ENCODE results near the gene SLC25A47.

SLC25A47 gene

GRCh38 chr14:100302616-100303015 is 20.5 kb upstream of the SLC25A47 start:
- H3K4me1 ChIP-seq (ENCODE audit: insufficient read depth, low read length, severe bottlenecking): peaks cover 25% of the 10 kb centered on the region
- no peaks in the 10 kb centered on the region for H3K79me2 ChIP-seq (ENCODE audit: insufficient read depth, low read length)
- no peaks in the 10 kb centered on the region for H3F3A ChIP-seq (ENCODE audit: insufficient read depth, low read length)
- H3K9me3 ChIP-seq (ENCODE audit: low read length): no peaks in the 10 kb centered on the region
- H3K27me3 ChIP-seq (ENCODE audit: insufficient read depth, low read length): peaks cover 10% of the 10 kb centered on the region; the same call in 1 of the 2 replicates
- TF ChIP-seq CTCF (IDR thresholded peaks at IDR 0.05; ENCODE audit: low read length) (no peak), EZH2 (IDR thresholded peaks at IDR 0.05; ENCODE audit: borderline replicate concordance, low read length) (no peak)
- H4K20me1 ChIP-seq (ENCODE audit: insufficient read depth, low read length): no peaks in the 10 kb centered on the region
- H3K36me3 ChIP-seq (ENCODE audit: insufficient read depth, low read length): no peaks in the 10 kb centered on the region
- no peaks in the 10 kb centered on the region for H3K9me2 ChIP-seq (ENCODE audit: low read depth, low read length)
- H2AFZ ChIP-seq (ENCODE audit: low read length): no peak overlapping the region
- no peak overlapping the region for H3K4me3 ChIP-seq (ENCODE audit: low read depth, low read length, poor library complexity, severe bottlenecking)
- no peak overlapping the region for H3K27ac ChIP-seq (ENCODE audit: low read depth, low read length, poor library complexity, severe bottlenecking)
- no peak overlapping the region for H3K4me2 ChIP-seq (ENCODE audit: low read length)
- H3K9ac ChIP-seq (ENCODE audit: low read length): no peak overlapping the region

DNA sequence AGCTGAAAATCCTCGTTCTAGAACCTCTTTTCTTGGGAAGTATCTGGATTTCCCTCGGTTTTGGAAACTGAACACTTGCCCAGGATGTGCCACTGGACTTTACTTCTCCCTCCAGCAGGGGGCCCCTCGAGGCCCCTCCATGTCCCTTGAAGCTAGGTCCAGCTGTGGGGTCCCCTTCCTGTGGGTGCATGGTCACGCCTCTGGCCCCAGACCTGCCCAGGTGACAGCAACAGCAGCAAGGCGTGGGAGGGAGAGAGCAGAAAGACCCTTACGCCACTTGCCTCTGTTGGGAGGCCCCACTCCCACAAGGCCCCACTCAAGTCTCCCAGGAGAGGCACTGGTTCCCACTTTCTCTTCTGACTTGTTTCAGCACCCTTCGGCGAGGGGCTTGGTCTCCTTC is 20.0 kb upstream of the SLC25A47 start:
- H4K20me1 ChIP-seq (ENCODE audit: insufficient read depth, low read length): no peaks in the 10 kb centered on the region

DNA sequence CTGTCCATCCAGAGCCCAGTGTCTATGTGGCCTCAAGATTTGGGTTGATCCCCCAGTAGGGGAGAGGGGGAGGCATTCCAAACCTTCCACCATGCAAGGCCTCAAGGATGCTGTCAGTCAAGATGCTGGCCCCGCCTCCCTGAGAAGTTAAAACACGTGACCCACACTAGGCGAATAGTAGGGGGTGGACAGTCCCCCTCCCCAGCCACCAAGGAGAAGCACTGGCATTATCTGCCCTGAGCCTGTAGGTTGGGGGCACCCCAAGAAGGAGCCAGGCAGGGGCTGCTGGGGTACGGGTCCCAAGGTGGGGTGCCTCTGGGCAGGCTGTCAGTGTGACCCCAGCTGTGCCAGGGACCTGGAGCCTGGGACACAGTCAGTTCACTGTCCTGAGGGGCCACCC is 19.2 kb upstream of the SLC25A47 start:
- Histone ChIP-seq H2AFZ (ENCODE audit: low read length) (no peak overlapping the region), H3K9me3 (ENCODE audit: low read length) (no peaks in the 10 kb centered on the region), H3K4me2 (ENCODE audit: low read length) (no peak overlapping the region), H3K9me2 (ENCODE audit: low read depth, low read length) (no peaks in the 10 kb centered on the region), H3K4me1 (ENCODE audit: insufficient read depth, low read length, severe bottlenecking) (peaks cover 20% of the 10 kb centered on the region), H3K9ac (ENCODE audit: low read length) (no peak overlapping the region), H3F3A (ENCODE audit: insufficient read depth, low read length) (no peaks in the 10 kb centered on the region), H3K4me3 (ENCODE audit: low read depth, low read length, poor library complexity, severe bottlenecking) (no peak overlapping the region), H3K36me3 (ENCODE audit: insufficient read depth, low read length) (no peaks in the 10 kb centered on the region), H4K20me1 (ENCODE audit: insufficient read depth, low read length) (no peaks in the 10 kb centered on the region), H3K27ac (ENCODE audit: low read depth, low read length, poor library complexity, severe bottlenecking) (no peak overlapping the region), H3K79me2 (ENCODE audit: insufficient read depth, low read length) (no peaks in the 10 kb centered on the region), H3K27me3 (ENCODE audit: insufficient read depth, low read length) (peaks cover 10% of the 10 kb centered on the region; the same call in 1 of the 2 replicates)
- TF ChIP-seq CTCF (IDR thresholded peaks at IDR 0.05; ENCODE audit: low read length) (no peak), EZH2 (IDR thresholded peaks at IDR 0.05; ENCODE audit: borderline replicate concordance, low read length) (no peak)

More for the DNA sequence above, 20.0 kb upstream of the SLC25A47 start:
- H3K4me1 ChIP-seq (ENCODE audit: insufficient read depth, low read length, severe bottlenecking): peaks cover 20% of the 10 kb centered on the region
- no peak overlapping the region for H3K27ac ChIP-seq (ENCODE audit: low read depth, low read length, poor library complexity, severe bottlenecking)
- H3K9me2 ChIP-seq (ENCODE audit: low read depth, low read length): no peaks in the 10 kb centered on the region
- H3K9ac ChIP-seq (ENCODE audit: low read length): no peak overlapping the region
- no peak overlapping the region for H3K4me3 ChIP-seq (ENCODE audit: low read depth, low read length, poor library complexity, severe bottlenecking)
- peaks cover 10% of the 10 kb centered on the region; the same call in 1 of the 2 replicates for H3K27me3 ChIP-seq (ENCODE audit: insufficient read depth, low read length)
- H3K4me2 ChIP-seq (ENCODE audit: low read length): no peak overlapping the region
- TF ChIP-seq CTCF (IDR thresholded peaks at IDR 0.05; ENCODE audit: low read length) (peak; percentile 65), EZH2 (IDR thresholded peaks at IDR 0.05; ENCODE audit: borderline replicate concordance, low read length) (no peak)
- H2AFZ ChIP-seq (ENCODE audit: low read length): no peak overlapping the region
- H3F3A ChIP-seq (ENCODE audit: insufficient read depth, low read length): no peaks in the 10 kb centered on the region
- no peaks in the 10 kb centered on the region for H3K36me3 ChIP-seq (ENCODE audit: insufficient read depth, low read length)
- H3K79me2 ChIP-seq (ENCODE audit: insufficient read depth, low read length): no peaks in the 10 kb centered on the region
- no peaks in the 10 kb centered on the region for H3K9me3 ChIP-seq (ENCODE audit: low read length)
